Measurements from ENCODE around the gene UGT1A7.
"Not testable (repeated sequence)": the region's sequence is repeated elsewhere in the genome, so short reads cannot be mapped to it uniquely, and the experiment has no call there.

Gene UGT1A7

GRCh38 chr2:233692648-233693047, 10.9 kb downstream of the UGT1A7 start, which contains the start of gene UGT1A6:
Gene UGT1A6, plus strand, starts transcription at chr2:233692890. Its CDS starts 115 bp downstream, at chr2:233693005.
- Histone ChIP-seq H3K36me3 (ENCODE audit: control insufficient read depth in 5 of 5, insufficient read depth in 5 of 5, low read length in 5 of 5) (no peaks in the 10 kb centered on the region), H3K27me3 (ENCODE audit: control insufficient read depth in 5 of 5, insufficient read depth in 4 of 5, low read length in 5 of 5) (no peaks in the 10 kb centered on the region), H3K9me3 (ENCODE audit: control insufficient read depth in 5 of 5, low read length in 5 of 5) (no peaks in the 10 kb centered on the region), H3K9ac (ENCODE audit: low read length in 5 of 5) (no peak within 1 kb of the TSS), H3K4me1 (ENCODE audit: control insufficient read depth in 5 of 5, insufficient read depth in 5 of 5, low read length in 5 of 5) (no peaks in the 10 kb centered on the region), H3K27ac (ENCODE audit: low read depth, low read length) (no peak within 1 kb of the TSS), H3K4me3 (ENCODE audit: low read depth in 1 of 5, low read length in 5 of 5) (no peak within 1 kb of the TSS)

GRCh38 chr2:233693963-233694362, 12.3 kb downstream of the UGT1A7 start:
- H3K27me3 ChIP-seq (ENCODE audit: control insufficient read depth in 5 of 5, insufficient read depth in 4 of 5, low read length in 5 of 5): no peaks in the 10 kb centered on the region
- no peaks in the 10 kb centered on the region for H3K9me3 ChIP-seq (ENCODE audit: control insufficient read depth in 5 of 5, low read length in 5 of 5)
- H3K4me3 ChIP-seq (ENCODE audit: low read depth in 1 of 5, low read length in 5 of 5): no peak overlapping the region
- H3K4me1 ChIP-seq (ENCODE audit: control insufficient read depth in 5 of 5, insufficient read depth in 5 of 5, low read length in 5 of 5): no peaks in the 10 kb centered on the region
- no peak overlapping the region for H3K27ac ChIP-seq (ENCODE audit: low read depth, low read length)
- no peak overlapping the region for H3K9ac ChIP-seq (ENCODE audit: low read length in 5 of 5)
- H3K36me3 ChIP-seq (ENCODE audit: control insufficient read depth in 5 of 5, insufficient read depth in 5 of 5, low read length in 5 of 5): no peaks in the 10 kb centered on the region

- no peaks in the 10 kb centered on the region for H3K4me1 ChIP-seq (ENCODE audit: control insufficient read depth in 5 of 5, insufficient read depth in 5 of 5, low read length in 5 of 5)
- H3K9ac ChIP-seq (ENCODE audit: low read length in 5 of 5): no peak overlapping the region
These were observed 17.0 kb downstream of the UGT1A7 start for GRCh38 chr2:233698740-233699139.

GRCh38 chr2:233699424-233700027, 17.8 kb downstream of the UGT1A7 start:
- H3K4me1 ChIP-seq (ENCODE audit: control insufficient read depth in 5 of 5, insufficient read depth in 5 of 5, low read length in 5 of 5): no peaks in the 10 kb centered on the region
- H3K9me3 ChIP-seq (ENCODE audit: control insufficient read depth in 5 of 5, low read length in 5 of 5): no peaks in the 10 kb centered on the region
- no peak overlapping the region for H3K27ac ChIP-seq (ENCODE audit: low read depth, low read length)
- H3K4me3 ChIP-seq (ENCODE audit: low read depth in 1 of 5, low read length in 5 of 5): no peak overlapping the region
- no peaks in the 10 kb centered on the region for H3K36me3 ChIP-seq (ENCODE audit: control insufficient read depth in 5 of 5, insufficient read depth in 5 of 5, low read length in 5 of 5)
- H3K27me3 ChIP-seq (ENCODE audit: control insufficient read depth in 5 of 5, insufficient read depth in 4 of 5, low read length in 5 of 5): no peaks in the 10 kb centered on the region
- no peak overlapping the region for H3K9ac ChIP-seq (ENCODE audit: low read length in 5 of 5)

More at GRCh38 chr2:233698740-233699139, 17.0 kb downstream of the UGT1A7 start:
- no peaks in the 10 kb centered on the region for H3K36me3 ChIP-seq (ENCODE audit: control insufficient read depth in 5 of 5, insufficient read depth in 5 of 5, low read length in 5 of 5)
- H3K27ac ChIP-seq (ENCODE audit: low read depth, low read length): no peak overlapping the region
- H3K27me3 ChIP-seq (ENCODE audit: control insufficient read depth in 5 of 5, insufficient read depth in 4 of 5, low read length in 5 of 5): no peaks in the 10 kb centered on the region
- H3K4me3 ChIP-seq (ENCODE audit: low read depth in 1 of 5, low read length in 5 of 5): no peak overlapping the region
- no peaks in the 10 kb centered on the region for H3K9me3 ChIP-seq (ENCODE audit: control insufficient read depth in 5 of 5, low read length in 5 of 5)

- Histone ChIP-seq H3K9ac (ENCODE audit: low read length in 5 of 5) (no peak overlapping the region), H3K36me3 (ENCODE audit: control insufficient read depth in 5 of 5, insufficient read depth in 5 of 5, low read length in 5 of 5) (no peaks in the 10 kb centered on the region), H3K9me3 (ENCODE audit: control insufficient read depth in 5 of 5, low read length in 5 of 5) (no peaks in the 10 kb centered on the region), H3K27ac (ENCODE audit: low read depth, low read length) (no peak overlapping the region), H3K4me3 (ENCODE audit: low read depth in 1 of 5, low read length in 5 of 5) (no peak overlapping the region), H3K27me3 (ENCODE audit: control insufficient read depth in 5 of 5, insufficient read depth in 4 of 5, low read length in 5 of 5) (no peaks in the 10 kb centered on the region), H3K4me1 (ENCODE audit: control insufficient read depth in 5 of 5, insufficient read depth in 5 of 5, low read length in 5 of 5) (no peaks in the 10 kb centered on the region)
These were observed 18.4 kb downstream of the UGT1A7 start for GRCh38 chr2:233700028-233700635.

GRCh38 chr2:233700842-233701241, 19.1 kb downstream of the UGT1A7 start:
- H3K9me3 ChIP-seq (ENCODE audit: control insufficient read depth in 5 of 5, low read length in 5 of 5); H3K36me3 ChIP-seq (ENCODE audit: control insufficient read depth in 5 of 5, insufficient read depth in 5 of 5, low read length in 5 of 5); H3K27me3 ChIP-seq (ENCODE audit: control insufficient read depth in 5 of 5, insufficient read depth in 4 of 5, low read length in 5 of 5); H3K27ac ChIP-seq (ENCODE audit: low read depth, low read length); H3K4me3 ChIP-seq (ENCODE audit: low read depth in 1 of 5, low read length in 5 of 5); H3K4me1 ChIP-seq (ENCODE audit: control insufficient read depth in 5 of 5, insufficient read depth in 5 of 5, low read length in 5 of 5); H3K9ac ChIP-seq (ENCODE audit: low read length in 5 of 5): not testable (repeated sequence)

- no peaks in the 10 kb centered on the region for H3K9me3 ChIP-seq (ENCODE audit: control insufficient read depth in 5 of 5, low read length in 5 of 5)
- H3K4me3 ChIP-seq (ENCODE audit: low read depth in 1 of 5, low read length in 5 of 5): no peak overlapping the region
- H3K9ac ChIP-seq (ENCODE audit: low read length in 5 of 5): no peak overlapping the region
- no peaks in the 10 kb centered on the region for H3K36me3 ChIP-seq (ENCODE audit: control insufficient read depth in 5 of 5, insufficient read depth in 5 of 5, low read length in 5 of 5)
- no peaks in the 10 kb centered on the region for H3K27me3 ChIP-seq (ENCODE audit: control insufficient read depth in 5 of 5, insufficient read depth in 4 of 5, low read length in 5 of 5)
- H3K27ac ChIP-seq (ENCODE audit: low read depth, low read length): no peak overlapping the region
- H3K4me1 ChIP-seq (ENCODE audit: control insufficient read depth in 5 of 5, insufficient read depth in 5 of 5, low read length in 5 of 5): no peaks in the 10 kb centered on the region
These were observed 20.5 kb downstream of the UGT1A7 start for GRCh38 chr2:233702238-233702637.

- no peak overlapping the region for H3K4me3 ChIP-seq (ENCODE audit: low read depth in 1 of 5, low read length in 5 of 5)
- H3K27me3 ChIP-seq (ENCODE audit: control insufficient read depth in 5 of 5, insufficient read depth in 4 of 5, low read length in 5 of 5): no peaks in the 10 kb centered on the region
- H3K9ac ChIP-seq (ENCODE audit: low read length in 5 of 5): no peak overlapping the region
- H3K36me3 ChIP-seq (ENCODE audit: control insufficient read depth in 5 of 5, insufficient read depth in 5 of 5, low read length in 5 of 5): no peaks in the 10 kb centered on the region
- no peaks in the 10 kb centered on the region for H3K4me1 ChIP-seq (ENCODE audit: control insufficient read depth in 5 of 5, insufficient read depth in 5 of 5, low read length in 5 of 5)
- no peak overlapping the region for H3K27ac ChIP-seq (ENCODE audit: low read depth, low read length)
- H3K9me3 ChIP-seq (ENCODE audit: control insufficient read depth in 5 of 5, low read length in 5 of 5): no peaks in the 10 kb centered on the region
These were observed 24.3 kb downstream of the UGT1A7 start for GRCh38 chr2:233705911-233706506.

- Histone ChIP-seq H3K9ac (ENCODE audit: low read length in 5 of 5) (no peak overlapping the region), H3K36me3 (ENCODE audit: control insufficient read depth in 5 of 5, insufficient read depth in 5 of 5, low read length in 5 of 5) (no peaks in the 10 kb centered on the region), H3K27ac (ENCODE audit: low read depth, low read length) (no peak overlapping the region), H3K4me1 (ENCODE audit: control insufficient read depth in 5 of 5, insufficient read depth in 5 of 5, low read length in 5 of 5) (no peaks in the 10 kb centered on the region), H3K4me3 (ENCODE audit: low read depth in 1 of 5, low read length in 5 of 5) (no peak overlapping the region), H3K27me3 (ENCODE audit: control insufficient read depth in 5 of 5, insufficient read depth in 4 of 5, low read length in 5 of 5) (no peaks in the 10 kb centered on the region), H3K9me3 (ENCODE audit: control insufficient read depth in 5 of 5, low read length in 5 of 5) (no peaks in the 10 kb centered on the region)
These were observed 25.0 kb downstream of the UGT1A7 start for GRCh38 chr2:233706720-233707119.

- H3K27ac ChIP-seq (ENCODE audit: low read depth, low read length): no peak overlapping the region
- no peaks in the 10 kb centered on the region for H3K27me3 ChIP-seq (ENCODE audit: control insufficient read depth in 5 of 5, insufficient read depth in 4 of 5, low read length in 5 of 5)
- no peak overlapping the region for H3K4me3 ChIP-seq (ENCODE audit: low read depth in 1 of 5, low read length in 5 of 5)
- no peak overlapping the region for H3K9ac ChIP-seq (ENCODE audit: low read length in 5 of 5)
- no peaks in the 10 kb centered on the region for H3K4me1 ChIP-seq (ENCODE audit: control insufficient read depth in 5 of 5, insufficient read depth in 5 of 5, low read length in 5 of 5)
- H3K36me3 ChIP-seq (ENCODE audit: control insufficient read depth in 5 of 5, insufficient read depth in 5 of 5, low read length in 5 of 5): no peaks in the 10 kb centered on the region
- no peaks in the 10 kb centered on the region for H3K9me3 ChIP-seq (ENCODE audit: control insufficient read depth in 5 of 5, low read length in 5 of 5)
These were observed 26.4 kb downstream of the UGT1A7 start for GRCh38 chr2:233707940-233708644.
